Activated T-cell treated with anti-CD3 and anti-CD28 coated beads, Interleukin-2, amount 50 U/mL, for 24 hours (primary cell): Measurements from ENCODE around the gene UBE2Q2.
"Not testable (repeated sequence)": the region's sequence is repeated elsewhere in the genome, so short reads cannot be mapped to it uniquely, and the experiment has no call there.

Source experiments
- DNase-seq: peaks from one replicate; pipeline ENCODE4 v3.0.0-alpha.2; 2020
- H3K27ac Mint-ChIP-seq: 2 replicates; pipeline ENCODE4 v1.8.0; 2020; ENCODE audit warnings: mild to moderate bottlenecking, mixed read lengths
- H3K27me3 Mint-ChIP-seq: 2 replicates; pipeline ENCODE4 v1.8.0; 2020; ENCODE audit warnings: mixed read lengths
- H3K36me3 Mint-ChIP-seq: 2 replicates; pipeline ENCODE4 v1.8.0; 2020; ENCODE audit warnings: low read depth, mixed read lengths
- H3K4me1 Mint-ChIP-seq: 2 replicates; pipeline ENCODE4 v1.8.0; 2020; ENCODE audit warnings: low read depth, mixed read lengths
- H3K4me3 Mint-ChIP-seq: 2 replicates; pipeline ENCODE4 v1.8.0; 2020; ENCODE audit warnings: mild to moderate bottlenecking, moderate library complexity, mixed read lengths
- H3K9me3 Mint-ChIP-seq: 2 replicates; pipeline ENCODE4 v1.8.0; 2020; ENCODE audit warnings: mixed read lengths

Gene UBE2Q2

DNA sequence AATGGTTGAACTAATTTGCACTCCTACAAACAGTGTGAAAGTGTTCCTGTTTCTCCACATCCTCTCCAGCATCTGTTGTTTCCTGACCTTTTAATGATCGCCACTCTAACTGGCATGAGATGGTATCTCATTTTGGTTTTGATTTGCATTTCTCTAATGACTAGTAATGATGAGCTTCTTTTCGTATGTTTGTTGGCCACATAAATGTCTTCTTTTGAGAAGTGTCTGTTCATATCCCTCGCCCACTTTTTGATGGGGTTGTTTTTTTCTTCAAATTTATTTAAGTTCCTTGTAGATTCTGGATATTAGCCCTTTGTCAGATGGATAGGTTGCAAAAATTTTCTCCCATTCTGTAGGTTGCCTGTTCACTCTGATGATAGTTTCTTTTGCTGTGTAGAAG is 67.1 kb downstream of the UBE2Q2 start:
- not testable (repeated sequence) for DNase-seq, H3K27me3 Mint-ChIP-seq, H3K9me3 Mint-ChIP-seq, H3K4me3 Mint-ChIP-seq, H3K27ac Mint-ChIP-seq
- Mint-ChIP-seq H3K4me1 (peaks cover 54% of the 10 kb centered on the region), H3K36me3 (peaks cover 91% of the 10 kb centered on the region)

DNA sequence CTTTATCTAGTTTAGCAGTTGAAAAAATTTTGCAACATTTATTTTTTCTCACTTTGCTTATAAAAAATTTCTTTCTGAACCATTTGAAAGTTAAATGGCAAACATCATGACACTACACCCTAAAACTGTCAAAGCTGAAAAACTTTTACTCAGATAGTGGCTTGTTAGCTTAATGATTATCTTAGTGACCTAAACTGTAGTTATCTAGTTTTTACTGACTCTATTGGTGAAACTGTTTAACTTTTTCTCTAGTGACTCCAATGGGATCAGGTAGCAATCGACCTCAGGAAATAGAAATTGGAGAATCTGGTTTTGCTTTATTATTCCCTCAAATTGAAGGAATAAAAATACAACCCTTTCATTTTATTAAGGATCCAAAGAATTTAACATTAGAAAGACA is 73.7 kb downstream of the UBE2Q2 start:
- Mint-ChIP-seq H3K27me3 (no peaks in the 10 kb centered on the region), H3K9me3 (no peaks in the 10 kb centered on the region), H3K36me3 (peaks cover 83% of the 10 kb centered on the region), H3K4me1 (peaks cover 8% of the 10 kb centered on the region), H3K4me3 (no peak overlapping the region), H3K27ac (no peak overlapping the region)
- DNase-seq = no peak

GRCh38 chr15:75918135-75918534 is 74.9 kb downstream of the UBE2Q2 start:
- no peaks in the 10 kb centered on the region for H3K27me3 Mint-ChIP-seq
- H3K4me3 Mint-ChIP-seq = no peak overlapping the region
- DNase-seq = no peak
- peaks cover 82% of the 10 kb centered on the region for H3K36me3 Mint-ChIP-seq
- H3K4me1 Mint-ChIP-seq = peaks cover 11% of the 10 kb centered on the region
- no peak overlapping the region for H3K27ac Mint-ChIP-seq
- H3K9me3 Mint-ChIP-seq = no peaks in the 10 kb centered on the region

GRCh38 chr15:75920079-75920478 is 76.8 kb downstream of the UBE2Q2 start:
- no peak for DNase-seq
- no peaks in the 10 kb centered on the region for H3K27me3 Mint-ChIP-seq
- no peak overlapping the region for H3K27ac Mint-ChIP-seq
- H3K4me3 Mint-ChIP-seq = no peak overlapping the region
- no peaks in the 10 kb centered on the region for H3K9me3 Mint-ChIP-seq
- peaks cover 21% of the 10 kb centered on the region for H3K4me1 Mint-ChIP-seq
- peaks cover 76% of the 10 kb centered on the region for H3K36me3 Mint-ChIP-seq

GRCh38 chr15:75921732-75922703 is 78.8 kb downstream of the UBE2Q2 start:
- Mint-ChIP-seq H3K9me3 (no peaks in the 10 kb centered on the region), H3K27me3 (no peaks in the 10 kb centered on the region), H3K4me1 (peaks cover 31% of the 10 kb centered on the region), H3K4me3 (no peak overlapping the region), H3K36me3 (peaks cover 84% of the 10 kb centered on the region), H3K27ac (no peak overlapping the region)
- no peak for DNase-seq

DNA sequence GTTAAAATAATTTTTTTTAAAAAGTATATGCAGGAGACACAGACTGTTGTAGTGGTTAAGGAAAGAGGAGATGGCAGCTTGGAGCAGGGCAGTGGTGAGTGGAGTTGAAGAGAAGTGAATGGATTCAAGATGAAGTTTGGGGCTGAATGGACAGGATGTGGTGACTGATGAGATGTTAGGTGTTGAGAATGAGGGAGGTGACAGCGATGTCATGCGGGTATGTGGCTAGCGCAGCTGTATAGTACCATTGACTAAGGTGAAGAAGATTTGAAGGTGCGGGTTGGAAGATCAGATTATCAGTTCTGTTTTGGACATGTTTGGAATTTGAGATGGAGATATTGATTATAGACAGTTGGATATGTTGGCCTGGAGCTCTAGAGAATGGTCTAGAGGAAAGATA is 80.5 kb downstream of the UBE2Q2 start:
- H3K27ac Mint-ChIP-seq = peak overlapping the region; percentile 10
- no peaks in the 10 kb centered on the region for H3K9me3 Mint-ChIP-seq

DNA sequence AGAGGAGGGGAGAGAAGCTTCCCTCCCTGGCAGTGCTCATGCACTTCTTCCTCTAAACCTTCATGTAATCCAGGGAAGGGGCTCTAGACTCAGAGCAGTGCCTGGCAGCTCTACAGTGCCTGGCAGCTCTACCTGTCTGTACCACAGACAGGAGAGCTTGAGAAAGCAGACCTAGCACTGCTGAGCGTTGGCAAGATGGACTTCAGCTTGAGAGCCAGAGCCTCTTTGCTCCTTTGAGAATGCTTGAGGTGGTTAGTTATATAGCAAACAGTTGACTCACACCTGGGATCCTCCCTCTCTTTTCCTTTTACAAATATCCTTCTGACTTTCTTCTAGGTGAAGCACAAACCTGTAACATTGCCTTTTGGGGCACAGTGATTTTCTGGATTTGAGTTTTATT is 81.3 kb downstream of the UBE2Q2 start:
- DNase-seq = no peak
- Mint-ChIP-seq H3K36me3 (peaks cover 79% of the 10 kb centered on the region), H3K9me3 (no peaks in the 10 kb centered on the region), H3K4me3 (no peak overlapping the region), H3K27ac (no peak overlapping the region), H3K4me1 (peaks cover 47% of the 10 kb centered on the region), H3K27me3 (no peaks in the 10 kb centered on the region)

More for the DNA sequence above, 80.5 kb downstream of the UBE2Q2 start:
- peaks cover 84% of the 10 kb centered on the region for H3K36me3 Mint-ChIP-seq
- peaks cover 44% of the 10 kb centered on the region for H3K4me1 Mint-ChIP-seq
- no peak for DNase-seq
- H3K4me3 Mint-ChIP-seq = no peak overlapping the region
- H3K27me3 Mint-ChIP-seq = no peaks in the 10 kb centered on the region

DNA sequence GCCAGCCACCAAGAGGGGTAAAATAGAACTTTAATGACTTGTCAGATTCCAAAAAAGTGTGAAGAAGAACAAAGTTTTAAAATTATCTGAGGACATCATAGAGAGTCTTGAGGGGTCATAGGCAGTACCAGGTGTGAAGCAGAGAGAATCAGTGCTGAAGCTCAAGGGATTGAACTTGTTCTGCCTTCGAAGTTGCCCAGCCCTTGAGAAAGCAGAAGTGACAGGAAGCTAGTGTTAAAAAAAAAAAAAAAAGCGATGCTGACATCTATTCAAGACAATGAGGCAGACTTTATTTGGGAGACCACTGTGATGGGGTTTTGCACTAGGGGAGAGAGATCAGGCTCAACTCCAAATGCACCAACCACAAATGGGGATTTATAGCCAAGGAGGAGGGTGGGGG is 82.2 kb downstream of the UBE2Q2 start:
- Mint-ChIP-seq H3K27ac (no peak overlapping the region), H3K4me3 (no peak overlapping the region), H3K36me3 (peaks cover 79% of the 10 kb centered on the region), H3K9me3 (no peaks in the 10 kb centered on the region), H3K4me1 (peaks cover 53% of the 10 kb centered on the region), H3K27me3 (no peaks in the 10 kb centered on the region)
- DNase-seq = no peak

GRCh38 chr15:75926931-75927330 is 83.7 kb downstream of the UBE2Q2 start:
- no peak overlapping the region for H3K27ac Mint-ChIP-seq
- H3K27me3 Mint-ChIP-seq = no peaks in the 10 kb centered on the region
- DNase-seq = no peak
- H3K9me3 Mint-ChIP-seq = no peaks in the 10 kb centered on the region
- H3K4me3 Mint-ChIP-seq = no peak overlapping the region
- H3K4me1 Mint-ChIP-seq = peaks cover 53% of the 10 kb centered on the region
- H3K36me3 Mint-ChIP-seq = peaks cover 85% of the 10 kb centered on the region

DNA sequence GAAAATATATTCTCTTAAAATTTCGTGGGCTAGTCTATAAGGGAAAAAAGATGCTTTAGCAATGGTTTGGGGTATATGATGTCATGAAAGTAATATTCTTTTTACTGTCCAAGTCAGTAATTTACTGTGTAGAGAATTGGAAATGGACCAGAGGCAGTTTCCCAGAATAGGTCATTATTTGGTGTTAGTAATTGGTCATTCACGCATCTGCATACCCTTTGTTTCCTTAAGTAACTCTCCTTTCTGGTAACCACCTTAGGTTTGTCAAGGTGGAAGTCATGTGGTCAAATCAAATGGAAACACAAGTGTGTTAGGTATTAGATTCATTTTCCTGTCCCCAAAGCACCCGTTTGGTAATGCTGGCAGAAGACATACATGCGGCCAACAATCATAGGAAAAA is 84.4 kb downstream of the UBE2Q2 start:
- H3K4me3 Mint-ChIP-seq = no peak overlapping the region
- no peaks in the 10 kb centered on the region for H3K27me3 Mint-ChIP-seq
- DNase-seq = no peak
- peaks cover 83% of the 10 kb centered on the region for H3K36me3 Mint-ChIP-seq
- no peak overlapping the region for H3K27ac Mint-ChIP-seq
- H3K9me3 Mint-ChIP-seq = no peaks in the 10 kb centered on the region
- peaks cover 46% of the 10 kb centered on the region for H3K4me1 Mint-ChIP-seq

DNA sequence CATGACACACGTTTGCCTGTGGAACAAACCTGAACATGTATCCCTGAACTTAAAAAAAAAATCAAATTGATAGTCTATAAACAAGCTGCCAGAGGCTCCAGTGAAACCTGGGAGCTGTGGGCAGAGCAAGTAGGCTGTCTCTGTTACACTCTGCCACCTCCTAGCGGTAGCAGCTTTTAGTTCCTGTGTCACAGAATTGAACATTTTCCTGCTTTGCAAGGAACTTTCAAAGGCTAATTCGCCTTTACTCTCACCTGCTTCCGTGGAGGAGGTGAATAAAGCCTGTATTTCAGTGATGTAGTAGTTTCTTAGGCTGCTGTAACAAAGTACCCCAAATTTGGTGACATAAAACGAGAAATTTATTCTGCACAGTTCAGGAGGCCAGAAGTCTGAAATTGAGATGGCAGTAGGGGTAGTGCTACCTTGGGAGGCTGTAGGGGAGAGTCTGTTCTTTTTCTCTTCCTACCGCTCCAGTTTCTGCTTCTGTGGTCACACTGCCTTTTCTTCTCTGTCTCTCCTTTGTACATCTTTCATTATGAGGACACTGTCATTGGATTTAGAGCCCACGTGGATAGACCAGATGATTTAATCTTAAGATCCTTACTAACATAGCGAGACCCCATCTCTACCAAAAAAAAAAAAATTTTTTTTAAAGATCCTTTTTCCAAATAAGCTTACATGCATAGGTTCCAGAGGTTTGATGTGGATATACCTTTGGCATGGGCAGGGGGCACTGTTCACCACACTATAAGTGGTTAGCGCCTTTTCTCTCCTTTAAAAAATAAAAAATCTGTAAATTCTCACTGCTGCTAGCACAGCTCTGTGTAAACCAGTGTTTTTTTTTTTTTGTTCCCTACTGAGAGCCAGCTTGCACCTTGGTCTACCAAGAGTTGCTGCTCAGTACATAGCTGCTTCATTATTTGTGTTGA is 85.7 kb downstream of the UBE2Q2 start:
- Mint-ChIP-seq H3K4me1 (peaks cover 35% of the 10 kb centered on the region), H3K27me3 (no peaks in the 10 kb centered on the region), H3K36me3 (peaks cover 85% of the 10 kb centered on the region), H3K4me3 (no peak overlapping the region), H3K27ac (no peak overlapping the region), H3K9me3 (no peaks in the 10 kb centered on the region)
- no peak for DNase-seq

GRCh38 chr15:75929799-75930565 is 86.7 kb downstream of the UBE2Q2 start:
- H3K27ac Mint-ChIP-seq = peak overlapping the region; percentile 12
- H3K4me1 Mint-ChIP-seq = peaks cover 31% of the 10 kb centered on the region
- peaks cover 88% of the 10 kb centered on the region for H3K36me3 Mint-ChIP-seq
- H3K27me3 Mint-ChIP-seq = no peaks in the 10 kb centered on the region
- H3K9me3 Mint-ChIP-seq = no peaks in the 10 kb centered on the region
- DNase-seq = no peak
- no peak overlapping the region for H3K4me3 Mint-ChIP-seq

- Mint-ChIP-seq H3K27ac (no peak overlapping the region), H3K4me3 (no peak overlapping the region), H3K36me3 (peaks cover 87% of the 10 kb centered on the region), H3K27me3 (no peaks in the 10 kb centered on the region), H3K9me3 (no peaks in the 10 kb centered on the region), H3K4me1 (peaks cover 28% of the 10 kb centered on the region)
- no peak for DNase-seq
Observed at GRCh38 chr15:75930866-75931265, 87.6 kb downstream of the UBE2Q2 start.

DNA sequence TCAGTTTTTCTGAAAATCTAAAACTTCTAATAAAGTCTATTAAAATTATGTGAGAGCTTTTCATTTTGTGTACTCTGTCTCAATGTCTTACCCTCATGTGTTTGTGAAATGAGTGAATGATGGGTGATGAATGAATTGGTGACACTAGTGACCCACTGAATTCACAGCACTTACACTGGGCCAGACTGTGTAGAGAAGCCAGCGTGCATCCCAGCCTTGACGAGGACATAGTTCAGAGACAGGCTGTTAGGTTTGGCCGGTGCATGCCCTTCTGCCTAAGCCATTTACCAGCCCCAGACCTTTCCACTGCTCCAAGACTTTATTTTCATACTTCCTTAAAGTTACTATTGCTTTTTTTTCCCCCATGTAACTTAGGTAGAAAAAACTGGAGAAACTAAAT is 99.2 kb downstream of the UBE2Q2 start:
- H3K27me3 Mint-ChIP-seq = peaks cover 14% of the 10 kb centered on the region
- peaks cover 15% of the 10 kb centered on the region for H3K9me3 Mint-ChIP-seq
- peaks cover 17% of the 10 kb centered on the region for H3K36me3 Mint-ChIP-seq
- no peak overlapping the region for H3K4me3 Mint-ChIP-seq
- no peak overlapping the region for H3K27ac Mint-ChIP-seq
- H3K4me1 Mint-ChIP-seq = peaks cover 4% of the 10 kb centered on the region
- DNase-seq = no peak
